Caco-2 (cell line): ENCODE measurements around the gene BBX. TPM values are rescaled to one million over a fixed set of nuclear protein-coding genes. Genes with fewer than 3 reads are reported as not detected.

ENCODE experiments used
- BruUV-seq: library from RNA; stranded (reverse); fragments of 400-500 nt; replicated peaks from 2 replicates; lab custom pipeline; 2021; lab: Mats Ljungman, UMichigan
- CTCF ChIA-PET: fragments of 300-600 bp; sonication (Branson Sonifier 250); formaldehyde crosslinking; loops from one replicate; lab custom pipeline; 2022; ENCODE audit warnings: antibody characterized with exemption; lab: Charles Lee
- POLR2A ChIA-PET: fragments of 300-600 bp; sonication (Branson Sonifier 250); formaldehyde crosslinking; loops from one replicate; lab custom pipeline; 2022; ENCODE audit warnings: antibody characterized with exemption; lab: Charles Lee
- DNase-seq, 2 experiments: peaks; one replicate each; pipeline versions ENCODE4 v3.0.0 to v3.0.0-alpha.2; 2020 to 2022
- H3K27me3 ChIP-seq: replicated peaks from 2 replicates; pipeline ENCODE4 v1.6.0; 2011; ENCODE audit warnings: low read length; ENCODE audit not compliant: control insufficient read depth, insufficient read depth
- H3K36me3 ChIP-seq: 2 replicates; pipeline ENCODE4 v1.5.1; 2011; ENCODE audit warnings: low read length; ENCODE audit not compliant: control insufficient read depth, insufficient read depth
- H3K4me1 ChIP-seq: fragments of 250-450 bp; sonication (Bioruptor Pico); 2 replicates; pipeline ENCODE4 v1.5.1; 2020; ENCODE audit warnings: mild to moderate bottlenecking
- H3K4me3 ChIP-seq: 2 replicates; pipeline ENCODE4 v1.5.1; 2011; ENCODE audit warnings: low read depth, mild to moderate bottlenecking, control low read depth, low read length
- H3K9me3 ChIP-seq: fragments of 250-450 bp; sonication (Bioruptor Pico); 2 replicates; pipeline ENCODE4 v1.5.1; 2020; ENCODE audit warnings: mild to moderate bottlenecking, moderate library complexity
- H3K27ac Mint-ChIP-seq: one replicate; pipeline ENCODE4 v1.8.0; 2022; ENCODE audit warnings: mixed read lengths; ENCODE audit not compliant: unreplicated experiment
- H3K27me3 Mint-ChIP-seq: one replicate; pipeline ENCODE4 v1.8.0; 2022; ENCODE audit warnings: mixed read lengths; ENCODE audit not compliant: insufficient read depth, unreplicated experiment
- H3K36me3 Mint-ChIP-seq: one replicate; pipeline ENCODE4 v1.8.0; 2022; ENCODE audit warnings: mild to moderate bottlenecking, mixed read lengths; ENCODE audit not compliant: insufficient read depth, unreplicated experiment
- H3K4me1 Mint-ChIP-seq: one replicate; pipeline ENCODE4 v1.8.0; 2022; ENCODE audit warnings: low read depth, mixed read lengths; ENCODE audit not compliant: unreplicated experiment
- H3K4me3 Mint-ChIP-seq: one replicate; pipeline ENCODE4 v1.8.0; 2022; ENCODE audit warnings: mild to moderate bottlenecking, moderate library complexity, mixed read lengths; ENCODE audit not compliant: unreplicated experiment
- H3K9me3 Mint-ChIP-seq: one replicate; pipeline ENCODE4 v1.8.0; 2022; ENCODE audit warnings: mixed read lengths; ENCODE audit not compliant: unreplicated experiment
- CTCF ChIP-seq, 2 experiments: fragments of 200-600 bp in 1 of 2; IDR thresholded peaks; 1 replicate in 1 of 2; 2 replicates in 1 of 2; pipeline versions ENCODE4 v1.5.1 to v1.8.0; 2011 to 2022; ENCODE audit warnings: antibody characterized with exemption in 1 of 2, control low read depth in 1 of 2, inconsistent platforms in 1 of 2, low read depth in 1 of 2, low read length in 1 of 2, mild to moderate bottlenecking in 1 of 2, moderate library complexity in 1 of 2; ENCODE audit not compliant: insufficient read depth in 1 of 2, severe bottlenecking in 1 of 2, unreplicated experiment in 1 of 2
- intact Hi-C: fragments of 100-400 bp; cut with micrococcal nuclease; formaldehyde crosslinking; loops from one replicate; pipeline ENCODE4 v1.10.0; 2022; ENCODE audit not compliant: unreplicated experiment
- total RNA-seq: library from RNA; stranded (reverse); gene quantifications from 2 replicates; pipeline ENCODE4 v1.2.3, GENCODE V29; 2022

BBX gene
- total RNA-seq, 1 experiment from 2014 or later, result 2.6 TPM

GRCh38 chr3:107781253-107781652 is 258.5 kb downstream of the BBX start:
- CTCF ChIA-PET, result no interaction called here
- H3K4me1 Mint-ChIP-seq, result no peaks in the 10 kb centered on the region
- no peak for TF ChIP-seq CTCF (IDR thresholded peaks at IDR 0.05; ENCODE audit: insufficient read depth in 1 of 2, low read depth in 1 of 2, low read length in 1 of 2, severe bottlenecking in 1 of 2, unreplicated experiment in 1 of 2)
- H3K27ac Mint-ChIP-seq, result no peak overlapping the region
- BruUV-seq, result no TSS peak
- H3K4me3 Mint-ChIP-seq, result no peak overlapping the region
- peaks cover 2% of the 10 kb centered on the region for H3K27me3 Mint-ChIP-seq
- POLR2A ChIA-PET, result no interaction called here
- no peak for DNase-seq
- Histone ChIP-seq H3K4me3 (no peak overlapping the region), H3K36me3 (no peaks in the 10 kb centered on the region), H3K27me3 (no peaks in the 10 kb centered on the region), H3K4me1 (no peaks in the 10 kb centered on the region), H3K9me3 (no peaks in the 10 kb centered on the region)
- H3K36me3 Mint-ChIP-seq, result no peaks in the 10 kb centered on the region
- intact Hi-C loops, result no loop called here
- no peaks in the 10 kb centered on the region for H3K9me3 Mint-ChIP-seq

- H3K9me3 ChIP-seq, result no peaks in the 10 kb centered on the region
- Mint-ChIP-seq H3K4me3 (no peak overlapping the region), H3K36me3 (no peaks in the 10 kb centered on the region), H3K4me1 (no peaks in the 10 kb centered on the region), H3K9me3 (no peaks in the 10 kb centered on the region), H3K27me3 (peaks cover 2% of the 10 kb centered on the region), H3K27ac (no peak overlapping the region)
- no TSS peak for BruUV-seq
- TF ChIP-seq CTCF (IDR thresholded peaks at IDR 0.05; ENCODE audit: insufficient read depth in 1 of 2, low read depth in 1 of 2, low read length in 1 of 2, severe bottlenecking in 1 of 2, unreplicated experiment in 1 of 2), result no peak
- CTCF ChIA-PET, result no interaction called here
- intact Hi-C loops, result no loop called here
- no peaks in the 10 kb centered on the region for H3K4me1 ChIP-seq
- POLR2A ChIA-PET, result no interaction called here
- H3K4me3 ChIP-seq, result no peak overlapping the region
- H3K27me3 ChIP-seq, result no peaks in the 10 kb centered on the region
- no peaks in the 10 kb centered on the region for H3K36me3 ChIP-seq
- DNase-seq, result no peak
Observed at GRCh38 chr3:107782054-107782453, 259.3 kb downstream of the BBX start.

GRCh38 chr3:107790612-107791011 is 267.9 kb downstream of the BBX start:
- H3K4me1 ChIP-seq, result no peaks in the 10 kb centered on the region
- Mint-ChIP-seq H3K9me3 (no peaks in the 10 kb centered on the region), H3K36me3 (no peaks in the 10 kb centered on the region), H3K27me3 (peaks cover 18% of the 10 kb centered on the region), H3K27ac (no peak overlapping the region), H3K4me3 (no peak overlapping the region), H3K4me1 (no peaks in the 10 kb centered on the region)
- no TSS peak for BruUV-seq
- no peak for TF ChIP-seq CTCF (IDR thresholded peaks at IDR 0.05; ENCODE audit: insufficient read depth in 1 of 2, low read depth in 1 of 2, low read length in 1 of 2, severe bottlenecking in 1 of 2, unreplicated experiment in 1 of 2)
- intact Hi-C loops, result no loop called here
- H3K4me3 ChIP-seq, result no peak overlapping the region
- H3K27me3 ChIP-seq, result no peaks in the 10 kb centered on the region
- CTCF ChIA-PET, result no interaction called here
- POLR2A ChIA-PET, result no interaction called here
- H3K9me3 ChIP-seq, result no peaks in the 10 kb centered on the region
- H3K36me3 ChIP-seq, result no peaks in the 10 kb centered on the region
- DNase-seq, result no peak
